Fibroblast of lung (primary cell): ENCODE results near the gene NTNG1.

Source experiments
- CTCF ChIP-seq, 2 donors: IDR thresholded peaks in 1 of 2; conservative IDR thresholded peaks in 1 of 2; 1 replicate in 1 of 2; 2 replicates in 1 of 2; pipeline ENCODE4 v1.5.1; 2011 to 2012; ENCODE audit warnings: low read length in 2 of 2, control low read depth in 1 of 2, inconsistent platforms in 1 of 2, low read depth in 1 of 2, mild to moderate bottlenecking in 1 of 2
- EZH2 ChIP-seq: IDR thresholded peaks from 2 replicates; pipeline ENCODE4 v1.5.1; 2012; ENCODE audit warnings: low read length, control low read depth, mild to moderate bottlenecking; ENCODE audit errors: missing control alignments

- TF ChIP-seq CTCF (conservative IDR thresholded peaks at IDR 0.05 in 1 of 2, IDR thresholded peaks at IDR 0.05 in 1 of 2; ENCODE audit: low read depth in 1 of 2, low read length in 2 of 2) (no peak), EZH2 (no peak)
Observed at GRCh38 chr1:107147843-107148242, 7.0 kb downstream of the NTNG1 start.
